GM10266 (cell line): ENCODE data around the gene IDE.

Experiments used
- DNase-seq: peaks from one replicate; pipeline ENCODE4 v3.0.0; 2012; ENCODE audit errors: extremely low spot score
- CTCF ChIP-seq: IDR thresholded peaks from 2 replicates; pipeline ENCODE4 v1.5.1; 2012; ENCODE audit warnings: mild to moderate bottlenecking, low read depth; ENCODE audit not compliant: control insufficient read depth, insufficient read depth; ENCODE audit errors: missing control alignments

Gene IDE

GRCh38 chr10:92523639-92524038, 50.3 kb downstream of the IDE start:
- DNase-seq, result no peak
- TF ChIP-seq CTCF, result no peak

- peak; percentile 66 for TF ChIP-seq CTCF
- peak; percentile 59 for DNase-seq
Observed at GRCh38 chr10:92517034-92517655, 56.7 kb downstream of the IDE start.

GRCh38 chr10:92508866-92509265, 65.0 kb downstream of the IDE start:
- TF ChIP-seq CTCF, result no peak
- DNase-seq, result no peak

- no peak for DNase-seq
- TF ChIP-seq CTCF, result no peak
Observed at GRCh38 chr10:92506336-92506735, 67.6 kb downstream of the IDE start.

- DNase-seq, result no peak
- TF ChIP-seq CTCF, result no peak
Observed at GRCh38 chr10:92505044-92505443, 68.8 kb downstream of the IDE start.

GRCh38 chr10:92502296-92502808, 71.5 kb downstream of the IDE start:
- DNase-seq, result no peak
- TF ChIP-seq CTCF, result no peak

- no peak for TF ChIP-seq CTCF
- DNase-seq, result no peak
Observed at GRCh38 chr10:92493362-92493761, 80.5 kb downstream of the IDE start.
